Nephron (organoid): ENCODE results near the gene RHCE.
"Not testable (repeated sequence)": the region's sequence is repeated elsewhere in the genome, so short reads cannot be mapped to it uniquely, and the experiment has no call there.

ENCODE experiments used
- H3K27ac Mint-ChIP-seq, 3 experiments: 2 replicates each; pipeline ENCODE4 v1.8.0; 2020; ENCODE audit warnings: mixed read lengths in 3 of 3, mild to moderate bottlenecking in 2 of 3, moderate library complexity in 1 of 3
- H3K27me3 Mint-ChIP-seq: 2 replicates; pipeline ENCODE4 v1.8.0; 2021; ENCODE audit warnings: low read depth, mild to moderate bottlenecking, moderate library complexity, mixed read lengths
- H3K36me3 Mint-ChIP-seq: 2 replicates; pipeline ENCODE4 v1.8.0; 2020; ENCODE audit warnings: low read depth, mixed read lengths
- H3K4me1 Mint-ChIP-seq: 2 replicates; pipeline ENCODE4 v1.8.0; 2020; ENCODE audit warnings: mixed read lengths
- H3K4me3 Mint-ChIP-seq, 3 experiments: 2 replicates each; pipeline ENCODE4 v1.8.0; 2020; ENCODE audit warnings: mild to moderate bottlenecking in 3 of 3, mixed read lengths in 3 of 3, moderate library complexity in 2 of 3
- H3K9me3 Mint-ChIP-seq: 2 replicates; pipeline ENCODE4 v1.8.0; 2020; ENCODE audit warnings: mixed read lengths
- CTCF ChIP-seq, 3 experiments: fragments of 200-600 bp; sonication (generic); IDR thresholded peaks; one replicate each; pipeline ENCODE4 v1.5.0; 2021; ENCODE audit warnings: antibody characterized with exemption in 3 of 3; ENCODE audit not compliant: unreplicated experiment in 3 of 3

RHCE gene

DNA sequence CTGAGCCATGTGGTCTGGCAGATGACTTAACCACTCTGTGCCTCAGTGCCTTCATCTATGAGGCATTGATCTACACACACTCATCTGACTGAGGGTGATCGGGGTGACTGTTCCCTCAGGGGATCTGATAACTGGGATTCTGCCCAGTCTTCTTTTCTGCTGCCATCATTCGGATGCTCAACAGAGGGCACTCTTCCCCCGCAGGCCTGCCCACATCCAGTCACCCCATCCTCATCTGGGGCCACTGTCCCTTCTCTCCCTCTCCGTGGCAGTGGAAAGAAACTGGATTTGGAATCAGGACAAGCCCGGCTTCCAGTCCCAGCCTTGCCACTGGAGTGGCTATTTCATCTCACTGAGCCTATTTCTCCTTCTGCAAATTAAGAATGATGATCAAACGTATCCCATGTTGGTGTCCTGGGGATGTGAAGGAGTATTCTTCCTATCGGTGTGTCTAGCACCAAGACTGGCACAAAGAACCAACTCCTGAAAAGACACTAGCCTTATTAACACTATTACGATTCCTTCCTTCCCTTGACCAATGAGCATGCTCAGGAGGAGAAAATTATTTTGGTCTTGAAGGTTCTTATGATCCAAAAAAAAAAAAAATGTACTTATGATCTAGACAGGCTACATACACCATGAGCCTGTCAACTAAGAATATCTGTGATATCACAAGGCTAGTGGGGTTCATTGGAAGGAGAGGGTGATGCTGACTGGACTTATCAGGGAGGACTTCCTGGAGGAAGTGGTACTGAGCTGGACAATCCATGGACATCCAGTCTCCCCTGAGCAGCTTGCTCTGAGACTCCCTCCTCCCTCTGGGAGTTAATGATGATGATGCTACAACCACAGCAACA is 17.4 kb downstream of the RHCE start:
- H3K27me3 Mint-ChIP-seq = peaks cover 24% of the 10 kb centered on the region
- H3K36me3 Mint-ChIP-seq = not testable (repeated sequence)

DNA sequence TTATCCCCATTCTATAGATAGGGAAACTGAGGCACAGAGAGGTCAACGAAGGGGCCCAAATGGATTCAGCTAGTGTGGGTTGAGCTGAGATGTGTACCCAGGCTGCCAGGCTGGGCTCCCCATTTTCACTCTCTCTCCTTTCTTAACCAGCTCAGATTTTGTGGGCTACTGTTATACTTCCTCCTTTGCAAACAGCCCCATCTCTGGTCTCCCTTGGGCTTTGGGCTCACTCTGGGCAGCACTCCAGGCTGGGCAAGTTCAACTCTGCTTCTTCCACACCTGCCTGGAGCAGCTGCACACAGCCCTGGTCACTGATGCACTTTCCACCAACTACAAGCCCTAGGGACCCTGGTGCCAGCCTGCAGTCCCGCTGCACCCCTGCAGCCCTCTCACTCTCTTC is 22.5 kb downstream of the RHCE start:
- H3K4me3 Mint-ChIP-seq, H3K27ac Mint-ChIP-seq, H3K4me1 Mint-ChIP-seq, H3K9me3 Mint-ChIP-seq, H3K36me3 Mint-ChIP-seq: not testable (repeated sequence)
- H3K27me3 Mint-ChIP-seq = peaks cover 23% of the 10 kb centered on the region

More for the DNA sequence above, 17.4 kb downstream of the RHCE start:
- H3K27ac Mint-ChIP-seq, H3K9me3 Mint-ChIP-seq, H3K4me1 Mint-ChIP-seq, H3K4me3 Mint-ChIP-seq: not testable (repeated sequence)
- TF ChIP-seq CTCF (IDR thresholded peaks at IDR 0.05; ENCODE audit: unreplicated experiment in 3 of 3) = peak; percentile 10 to 25 (median 15)

DNA sequence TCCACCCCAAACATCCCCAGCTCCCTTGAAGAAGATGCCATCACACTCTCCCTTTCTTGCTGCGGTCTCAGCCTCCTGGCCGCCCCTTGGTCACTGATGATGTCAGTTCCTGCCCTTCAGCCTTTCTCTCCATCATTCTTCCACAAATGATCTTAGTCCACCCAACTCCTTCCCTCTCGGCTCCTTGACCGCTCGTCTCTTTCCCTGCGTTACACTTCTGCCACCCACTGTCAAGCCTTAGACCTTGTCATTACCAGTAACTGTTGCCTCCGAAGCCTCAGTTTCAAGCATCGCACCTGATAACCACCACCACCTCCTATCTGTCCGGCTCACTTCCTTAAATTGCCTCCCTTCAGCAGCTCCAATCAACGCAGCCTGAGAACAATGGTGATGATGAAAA is 23.1 kb downstream of the RHCE start:
- H3K27me3 Mint-ChIP-seq = peaks cover 18% of the 10 kb centered on the region
- not testable (repeated sequence) for H3K9me3 Mint-ChIP-seq, H3K36me3 Mint-ChIP-seq, H3K27ac Mint-ChIP-seq, H3K4me1 Mint-ChIP-seq, H3K4me3 Mint-ChIP-seq

- Mint-ChIP-seq H3K4me1 (peaks cover 4% of the 10 kb centered on the region), H3K36me3 (no peaks in the 10 kb centered on the region), H3K4me3 (no peak overlapping the region), H3K27ac (no peak overlapping the region), H3K27me3 (peaks cover 3% of the 10 kb centered on the region), H3K9me3 (no peaks in the 10 kb centered on the region)
- no peak for TF ChIP-seq CTCF (IDR thresholded peaks at IDR 0.05; ENCODE audit: unreplicated experiment in 3 of 3)
Observed at GRCh38 chr1:25392841-25393240, 27.8 kb downstream of the RHCE start.

DNA sequence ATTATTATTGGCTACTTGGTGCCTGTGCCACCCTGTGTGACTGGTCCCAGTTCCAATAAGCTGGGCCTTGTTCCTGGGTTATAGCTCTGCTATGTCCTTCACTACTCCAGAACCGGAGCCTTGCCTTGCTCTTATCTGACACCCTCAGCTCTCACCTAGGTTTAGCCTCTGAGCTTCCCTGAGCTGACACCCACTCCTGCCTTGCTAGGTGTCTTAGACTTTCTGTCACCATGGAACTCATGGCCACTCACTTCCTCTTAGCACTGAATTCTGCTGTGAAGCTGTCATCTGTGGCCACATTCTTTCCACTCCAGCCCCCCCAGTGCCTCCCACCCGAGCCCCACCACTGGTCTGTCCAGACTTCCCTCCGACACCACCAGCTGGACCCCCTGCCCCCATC is 30.9 kb downstream of the RHCE start:
- not testable (repeated sequence) for H3K4me3 Mint-ChIP-seq, H3K4me1 Mint-ChIP-seq, H3K27me3 Mint-ChIP-seq, H3K9me3 Mint-ChIP-seq, H3K36me3 Mint-ChIP-seq, H3K27ac Mint-ChIP-seq

DNA sequence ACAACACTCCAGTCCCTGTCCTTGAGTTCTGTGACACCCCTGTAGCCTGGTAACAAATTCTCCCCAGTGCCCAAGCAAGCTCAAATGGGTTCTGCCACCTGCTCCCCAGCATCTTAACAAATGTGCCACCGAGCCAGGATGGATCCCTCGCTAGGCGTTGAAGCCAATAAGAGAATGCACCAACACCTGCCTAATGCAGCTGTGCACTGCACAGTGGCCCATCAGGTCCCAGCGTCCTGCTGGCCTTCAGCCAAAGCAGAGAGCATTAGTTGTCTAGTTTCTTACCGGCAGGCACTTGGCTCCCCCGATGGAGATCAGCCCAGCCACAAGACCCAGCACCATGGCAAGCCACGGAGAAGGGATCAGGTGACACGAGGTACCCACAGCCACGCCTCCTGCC is 31.9 kb downstream of the RHCE start:
- not testable (repeated sequence) for H3K27me3 Mint-ChIP-seq, H3K36me3 Mint-ChIP-seq, H3K4me1 Mint-ChIP-seq, H3K27ac Mint-ChIP-seq, H3K4me3 Mint-ChIP-seq, H3K9me3 Mint-ChIP-seq

DNA sequence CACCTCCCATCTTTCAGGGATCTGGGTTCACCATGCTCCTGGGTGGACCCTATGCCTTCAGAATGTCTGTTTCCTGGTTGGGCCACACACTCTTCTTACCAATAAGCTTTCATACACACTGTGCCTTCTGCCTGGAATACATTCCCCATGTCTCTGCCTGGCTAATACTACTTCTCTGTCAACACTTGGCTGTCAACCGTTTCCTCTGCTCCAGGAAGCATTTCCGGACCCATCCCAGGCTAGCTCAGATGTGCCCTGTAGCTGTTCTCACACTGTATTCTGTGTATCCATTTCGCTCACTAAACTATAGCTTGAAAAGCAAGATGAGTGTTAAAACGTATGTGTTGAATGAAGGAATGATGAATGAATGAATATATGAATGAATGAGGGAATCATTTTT is 33.5 kb downstream of the RHCE start:
- not testable (repeated sequence) for H3K4me1 Mint-ChIP-seq, H3K27me3 Mint-ChIP-seq

GRCh38 chr1:25383875-25384274 is 36.8 kb downstream of the RHCE start:
- H3K36me3 Mint-ChIP-seq, H3K9me3 Mint-ChIP-seq, H3K27me3 Mint-ChIP-seq, H3K4me1 Mint-ChIP-seq, H3K4me3 Mint-ChIP-seq, H3K27ac Mint-ChIP-seq: not testable (repeated sequence)

More for the DNA sequence above, 33.5 kb downstream of the RHCE start:
- H3K4me3 Mint-ChIP-seq, H3K9me3 Mint-ChIP-seq, H3K36me3 Mint-ChIP-seq, H3K27ac Mint-ChIP-seq: not testable (repeated sequence)

GRCh38 chr1:25383090-25383489 is 37.5 kb downstream of the RHCE start:
- H3K9me3 Mint-ChIP-seq = not testable (repeated sequence)

GRCh38 chr1:25382543-25382942 is 38.1 kb downstream of the RHCE start:
- not testable (repeated sequence) for H3K27ac Mint-ChIP-seq, H3K27me3 Mint-ChIP-seq, H3K4me1 Mint-ChIP-seq, H3K9me3 Mint-ChIP-seq, H3K36me3 Mint-ChIP-seq, H3K4me3 Mint-ChIP-seq

More at GRCh38 chr1:25383090-25383489, 37.5 kb downstream of the RHCE start:
- not testable (repeated sequence) for H3K36me3 Mint-ChIP-seq, H3K4me1 Mint-ChIP-seq, H3K27ac Mint-ChIP-seq, H3K27me3 Mint-ChIP-seq, H3K4me3 Mint-ChIP-seq

DNA sequence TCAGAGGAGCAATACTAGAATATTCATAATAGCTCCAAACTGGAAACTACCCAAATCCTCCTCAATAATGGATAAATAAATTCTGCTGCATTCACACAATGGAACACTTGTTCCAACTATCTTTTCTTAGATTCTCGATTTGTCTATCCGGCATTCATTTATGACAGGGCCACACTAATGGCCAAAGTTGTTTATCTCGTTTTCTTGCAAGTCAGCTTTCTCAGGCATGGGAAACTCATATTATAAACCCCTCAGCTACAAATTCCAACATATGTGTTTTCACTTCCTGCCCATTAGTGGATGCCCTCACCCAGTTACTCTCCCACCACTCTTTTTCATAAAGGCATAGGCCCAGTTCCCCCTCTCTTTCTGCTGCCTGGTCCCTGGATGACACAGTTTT is 42.3 kb downstream of the RHCE start:
- H3K27me3 Mint-ChIP-seq, H3K36me3 Mint-ChIP-seq, H3K4me1 Mint-ChIP-seq, H3K27ac Mint-ChIP-seq, H3K9me3 Mint-ChIP-seq, H3K4me3 Mint-ChIP-seq: not testable (repeated sequence)

DNA sequence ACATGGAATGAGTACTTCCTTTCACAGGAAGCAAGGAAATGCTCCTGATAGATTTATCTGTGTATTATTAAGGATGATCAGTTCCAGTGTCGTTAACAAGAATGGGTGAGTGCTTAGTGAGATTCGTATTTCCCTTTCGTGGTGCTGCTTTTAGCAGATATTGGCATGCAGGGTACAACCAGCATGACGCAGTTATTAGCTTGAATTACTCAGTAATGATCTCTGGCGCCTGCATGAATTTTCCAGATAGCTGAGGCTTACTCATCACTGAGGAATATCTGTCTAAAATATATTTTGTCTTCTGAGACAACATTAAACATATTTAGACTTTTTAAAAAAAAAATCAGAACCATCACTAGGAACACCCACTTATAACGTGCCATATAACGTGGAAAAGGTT is 48.9 kb downstream of the RHCE start:
- not testable (repeated sequence) for H3K36me3 Mint-ChIP-seq, H3K4me1 Mint-ChIP-seq, H3K27me3 Mint-ChIP-seq, H3K4me3 Mint-ChIP-seq, H3K9me3 Mint-ChIP-seq, H3K27ac Mint-ChIP-seq

DNA sequence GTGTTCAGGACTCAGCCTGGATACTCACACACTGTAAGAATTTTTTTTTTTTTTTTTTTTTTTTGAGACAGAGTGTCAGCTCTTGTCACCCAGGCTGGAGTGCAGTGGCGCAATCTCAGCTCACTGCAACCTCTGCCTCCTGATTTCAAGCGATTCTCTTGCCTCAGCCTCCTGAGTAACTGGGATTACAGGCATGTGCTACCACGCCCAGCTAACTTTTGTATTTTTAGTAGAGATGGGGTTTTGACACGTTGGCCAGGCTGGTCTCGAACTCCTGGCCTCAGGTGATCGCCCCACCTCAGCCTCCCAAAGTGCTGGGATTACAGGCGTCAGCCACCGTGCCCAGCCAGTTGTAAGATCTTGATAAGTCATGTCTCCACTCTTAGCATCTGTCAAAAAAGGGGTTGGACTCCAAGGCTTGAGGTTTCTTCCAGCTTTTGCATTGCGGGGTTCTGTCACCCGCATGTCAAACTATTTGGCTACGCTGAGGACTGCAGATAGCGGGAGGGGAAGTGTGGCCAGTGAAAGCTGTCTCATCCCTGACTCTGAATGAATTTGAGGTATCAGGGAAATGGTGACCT is 50.8 kb downstream of the RHCE start:
- not testable (repeated sequence) for H3K9me3 Mint-ChIP-seq, H3K36me3 Mint-ChIP-seq, H3K27me3 Mint-ChIP-seq, H3K4me3 Mint-ChIP-seq, H3K27ac Mint-ChIP-seq, H3K4me1 Mint-ChIP-seq
